OCI-LY3 (cell line): ENCODE measurements around the gene RPS6KB1.
"Not testable (repeated sequence)": the region's sequence is repeated elsewhere in the genome, so short reads cannot be mapped to it uniquely, and the experiment has no call there.

Source experiments
- CTCF ChIP-seq: fragments of 200-600, 300-600 bp; sonication (generic); IDR thresholded peaks from 2 replicates; pipeline ENCODE4 v1.5.1; 2014; ENCODE audit warnings: antibody characterized with exemption, low read length, low read depth
- EZH2phosphoT487 ChIP-seq: fragments of 200-600 bp; shearing (Covaris generic); IDR thresholded peaks from 2 replicates; pipeline ENCODE4 v1.6.1; 2018; ENCODE audit warnings: antibody characterized with exemption, mixed run types, low read depth

DNA sequence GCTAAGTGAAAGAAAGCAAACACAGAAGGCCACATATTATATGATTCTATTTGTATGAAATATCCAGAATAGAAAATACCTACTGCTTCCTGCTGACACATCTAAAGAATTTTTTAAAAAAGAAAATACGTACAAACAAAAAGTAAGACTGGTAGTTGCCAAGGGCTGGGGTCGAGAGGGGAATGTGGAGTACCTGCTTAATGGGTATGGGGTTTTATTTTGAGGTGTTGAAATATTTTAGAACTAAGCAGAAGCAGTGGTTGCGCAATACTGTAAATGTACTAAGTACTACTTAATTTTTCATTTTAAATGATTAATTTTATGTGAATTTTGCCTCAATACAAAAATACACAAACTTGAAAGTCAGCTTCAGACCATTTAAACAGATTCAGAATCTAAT, 103.7 kb downstream of the RPS6KB1 start:
- TF ChIP-seq CTCF, EZH2phosphoT487: not testable (repeated sequence)
